H4 (cell line): ENCODE results near the gene PVALB. TPM values are rescaled to one million over a fixed set of nuclear protein-coding genes. Genes with fewer than 3 reads are reported as not detected.

Experiments
- DNase-seq: peaks from one replicate; pipeline ENCODE4 v3.0.0-alpha.2; 2015; ENCODE audit warnings: low spot score
- total RNA-seq: library from RNA; depleted of rRNA; stranded (reverse); fragments of >200 nt; shearing (Covaris generic); gene quantifications from 2 replicates; pipeline ENCODE4 v1.2.3, GENCODE V29; 2014; rRNA removed

PVALB gene
- not detected in 2 replicates for total RNA-seq

- no peak for DNase-seq
Observed at GRCh38 chr22:36816636-36817524, at the start of gene PVALB. PVALB (minus strand) TSS chr22:36817035; CDS start chr22:36817005, 30 bp downstream.

- DNase-seq: no peak
Observed at GRCh38 chr22:36865346-36865745, 48.5 kb upstream of the PVALB start.

- no peak for DNase-seq
Observed at GRCh38 chr22:36864454-36865215, 47.8 kb upstream of the PVALB start.

GRCh38 chr22:36863979-36864378 lies 47.1 kb upstream of the PVALB start:
- no peak for DNase-seq

- no peak for DNase-seq
Observed at GRCh38 chr22:36863281-36863680, 46.4 kb upstream of the PVALB start.

- no peak for DNase-seq
Observed at GRCh38 chr22:36862251-36863242, 45.7 kb upstream of the PVALB start.

GRCh38 chr22:36860821-36861659 lies 44.2 kb upstream of the PVALB start, which contains the start of gene NCF4:
NCF4 (plus strand) TSS chr22:36861006; CDS start chr22:36861172, 166 bp downstream.
- no peak for DNase-seq

- DNase-seq: no peak
Observed at GRCh38 chr22:36860438-36860820, 43.6 kb upstream of the PVALB start.

GRCh38 chr22:36860017-36860416 lies 43.2 kb upstream of the PVALB start:
- no peak for DNase-seq

GRCh38 chr22:36858966-36859365 lies 42.1 kb upstream of the PVALB start:
- DNase-seq: no peak

GRCh38 chr22:36858156-36858555 lies 41.3 kb upstream of the PVALB start:
- no peak for DNase-seq

GRCh38 chr22:36856792-36857135 lies 39.9 kb upstream of the PVALB start:
- no peak for DNase-seq

GRCh38 chr22:36856121-36856791 lies 39.4 kb upstream of the PVALB start:
- peak; percentile 62 for DNase-seq

GRCh38 chr22:36855478-36855877 lies 38.6 kb upstream of the PVALB start:
- no peak for DNase-seq

- peak; percentile 56 for DNase-seq
Observed at GRCh38 chr22:36853407-36854099, 36.7 kb upstream of the PVALB start.

- no peak for DNase-seq
Observed at GRCh38 chr22:36852056-36852973, 35.5 kb upstream of the PVALB start.

GRCh38 chr22:36850682-36851081 lies 33.8 kb upstream of the PVALB start:
- DNase-seq: no peak

- no peak for DNase-seq
Observed at GRCh38 chr22:36850056-36850455, 33.2 kb upstream of the PVALB start.
